Activated CD8-positive, alpha-beta memory T cell treated with anti-CD3 and anti-CD28 coated beads, Interleukin-2, amount 50 U/mL, for 1 hour (primary cell): ENCODE data around the gene TOP2A.
"Not testable (repeated sequence)": the region's sequence is repeated elsewhere in the genome, so short reads cannot be mapped to it uniquely, and the experiment has no call there.

Experiments used
- DNase-seq: peaks from one replicate; pipeline ENCODE4 v3.0.0-alpha.2; 2020; ENCODE audit errors: extremely low read depth

The TOP2A gene

DNA sequence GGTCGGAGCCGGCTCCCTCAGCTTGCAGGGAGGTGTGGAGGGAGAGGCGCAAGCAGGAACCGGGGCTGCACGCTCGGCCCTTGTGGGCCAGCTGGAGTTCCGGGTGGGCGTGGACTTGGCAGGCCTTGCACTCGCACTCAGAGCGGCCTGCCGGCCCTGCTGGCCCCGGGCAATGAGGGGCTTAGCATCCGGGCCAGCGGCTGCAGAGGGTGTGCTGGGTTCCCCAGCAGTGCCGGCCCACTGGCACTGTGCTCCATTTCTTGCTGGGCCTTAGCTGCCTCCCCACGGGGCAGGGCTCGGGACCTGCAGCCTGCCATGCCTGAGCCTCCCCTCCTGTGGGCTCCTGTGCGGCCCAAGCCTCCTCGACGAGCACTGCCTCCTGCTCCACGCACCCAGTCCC is 41.9 kb downstream of the TOP2A start:
- DNase-seq, result not testable (repeated sequence)

DNA sequence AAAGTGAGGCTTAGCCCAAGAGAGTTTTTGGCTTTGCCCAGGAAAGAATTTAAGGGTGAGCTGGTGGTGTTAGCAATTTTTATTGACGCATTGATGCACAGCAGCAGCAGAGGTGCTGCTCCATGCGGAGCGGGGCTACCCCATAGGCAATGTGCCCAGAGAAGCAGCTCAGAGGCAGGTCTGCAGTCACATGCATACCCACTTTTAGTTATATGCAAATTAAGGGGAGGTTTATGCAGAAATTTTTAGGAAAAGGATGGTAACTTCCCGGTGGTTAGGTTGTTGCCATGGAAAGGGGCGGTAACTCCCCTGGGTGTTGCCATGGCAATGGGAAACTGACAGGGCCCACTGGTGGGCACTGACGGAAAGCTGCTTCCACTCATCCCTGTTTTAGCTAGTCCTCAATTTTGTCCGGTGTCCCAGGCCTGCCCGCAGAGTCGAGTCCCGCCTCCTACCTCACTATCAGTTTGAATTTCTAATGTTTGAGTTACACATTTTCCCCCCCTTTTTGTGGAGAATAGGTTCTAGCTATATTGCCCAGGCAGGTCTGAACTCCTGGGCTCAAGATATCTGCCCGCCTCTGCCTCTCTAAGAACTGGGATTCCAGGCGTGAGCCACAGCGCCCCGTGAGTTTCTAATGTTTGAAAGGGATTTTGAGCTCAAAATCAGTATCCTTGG is 42.7 kb downstream of the TOP2A start:
- DNase-seq, result no peak

- DNase-seq, result no peak
These were observed 43.7 kb downstream of the TOP2A start for GRCh38 chr17:40373999-40374398.

GRCh38 chr17:40373324-40373723 is 44.4 kb downstream of the TOP2A start:
- no peak for DNase-seq

DNA sequence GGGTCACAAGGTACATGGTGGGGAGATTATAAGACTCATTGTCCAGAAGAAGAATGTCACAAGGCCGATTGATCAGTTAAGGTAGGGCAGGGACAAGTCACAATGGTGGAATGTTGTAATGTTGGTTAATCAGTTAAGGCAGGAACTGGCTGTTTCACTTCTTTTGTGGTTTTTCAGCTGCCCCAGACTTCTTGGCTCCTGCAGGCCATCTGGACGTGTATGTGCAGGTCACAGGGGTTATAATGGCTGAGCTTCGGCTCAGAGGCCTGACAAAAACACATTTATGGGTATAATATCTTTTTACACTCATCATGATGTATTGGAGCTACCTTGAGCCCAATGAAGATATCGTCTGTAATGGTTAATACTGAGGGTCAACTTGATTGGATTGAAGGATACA is 45.1 kb downstream of the TOP2A start:
- not testable (repeated sequence) for DNase-seq

GRCh38 chr17:40372031-40372430 is 45.7 kb downstream of the TOP2A start:
- no peak for DNase-seq

DNA sequence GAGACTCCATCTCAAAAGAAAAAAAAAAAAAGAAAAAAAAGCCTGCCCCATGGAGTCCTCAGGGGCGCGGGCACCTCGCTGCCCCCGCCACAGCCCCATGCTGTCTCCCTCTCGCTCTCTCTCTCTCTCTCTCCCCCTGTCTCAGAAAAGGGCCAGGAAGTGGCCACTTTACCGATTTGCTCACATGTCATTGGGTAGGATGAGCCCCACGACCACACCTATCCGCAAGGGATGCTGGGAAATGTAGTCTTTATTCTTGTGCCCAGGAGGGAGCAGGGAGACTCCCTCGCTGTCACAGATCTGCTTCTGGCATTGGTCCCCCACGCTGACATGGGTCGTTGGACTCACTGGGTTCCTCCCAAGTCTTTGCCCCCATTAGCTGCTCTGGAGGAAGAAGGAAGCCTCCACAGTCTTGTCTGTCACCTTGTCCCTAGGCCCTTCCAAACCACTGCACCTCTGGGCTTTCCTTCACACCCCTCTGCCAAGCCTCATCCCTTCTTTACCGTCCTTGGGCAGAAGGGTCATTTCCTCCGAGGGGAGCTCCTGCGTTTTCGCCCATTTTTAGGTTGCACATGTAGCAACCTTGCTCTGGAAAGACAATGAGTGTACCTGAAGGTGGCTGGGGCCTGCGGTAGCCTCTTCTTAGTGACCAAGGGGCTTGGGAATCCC is 46.3 kb downstream of the TOP2A start:
- no peak for DNase-seq

DNA sequence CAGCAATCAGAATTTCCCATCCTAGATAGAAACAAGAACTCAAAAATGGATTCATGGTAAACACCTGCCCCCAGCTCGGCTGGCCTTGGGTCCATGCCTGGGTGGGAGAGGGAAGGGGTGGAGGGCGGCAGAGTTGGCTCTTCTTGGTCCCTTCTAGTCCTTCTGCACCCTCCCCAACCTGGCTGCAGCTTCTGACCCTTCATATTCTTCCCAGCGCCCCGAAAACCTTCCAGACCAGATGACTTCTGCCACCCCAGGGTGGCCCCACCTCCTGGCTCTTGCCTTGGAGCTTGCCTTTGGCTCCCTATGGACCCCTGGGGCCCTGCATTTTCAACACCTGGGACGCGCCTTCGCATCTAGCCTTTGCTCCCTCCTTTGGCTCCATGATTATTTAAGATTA is 47.8 kb downstream of the TOP2A start:
- no peak for DNase-seq

GRCh38 chr17:40367728-40368127 is 50.0 kb downstream of the TOP2A start:
- DNase-seq, result not testable (repeated sequence)

DNA sequence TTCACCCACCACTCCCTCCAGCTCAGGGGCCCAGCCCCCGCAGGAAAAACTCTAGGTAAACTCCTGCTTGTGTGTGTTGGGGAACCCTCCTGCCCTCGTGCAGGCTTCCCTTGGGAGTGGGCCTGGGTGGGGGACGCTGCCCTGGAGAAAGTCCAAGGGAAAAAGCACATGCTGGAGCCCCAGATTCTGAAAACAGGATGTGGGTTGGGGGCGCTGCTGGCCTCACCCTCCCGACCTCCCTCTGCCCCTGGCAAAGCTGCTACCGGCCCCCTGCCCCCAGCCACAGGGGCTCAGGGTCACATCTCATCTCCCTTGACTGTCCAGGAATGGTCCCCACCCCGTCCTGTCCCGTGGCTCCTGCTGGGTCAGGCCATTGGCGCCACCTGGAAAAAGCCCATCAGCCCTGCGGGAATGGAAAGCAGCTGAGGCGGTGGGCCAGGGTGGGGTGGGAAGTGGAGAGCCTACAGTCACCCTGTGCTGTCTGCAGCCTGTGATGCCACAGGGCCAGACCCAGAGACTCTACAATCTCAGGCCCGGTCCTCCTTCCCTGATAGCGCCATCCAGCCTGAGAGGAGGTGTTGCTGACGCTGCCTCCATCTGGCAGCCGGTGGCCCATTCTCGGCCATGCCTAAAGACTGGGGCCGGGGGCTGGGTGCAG is 50.7 kb downstream of the TOP2A start:
- no peak for DNase-seq

- no peak for DNase-seq
These were observed 51.4 kb downstream of the TOP2A start for GRCh38 chr17:40366076-40366860.

GRCh38 chr17:40364906-40365305 is 52.8 kb downstream of the TOP2A start:
- DNase-seq, result no peak

- DNase-seq, result no peak
These were observed 53.4 kb downstream of the TOP2A start, which contains the start of gene GJD3 for GRCh38 chr17:40364121-40364861. GJD3 (minus strand) TSS chr17:40364737; CDS start chr17:40363815, 922 bp downstream.

- no peak for DNase-seq
These were observed 54.4 kb downstream of the TOP2A start for GRCh38 chr17:40363111-40363827.

GRCh38 chr17:40362696-40363110 is 55.0 kb downstream of the TOP2A start:
- DNase-seq, result no peak

DNA sequence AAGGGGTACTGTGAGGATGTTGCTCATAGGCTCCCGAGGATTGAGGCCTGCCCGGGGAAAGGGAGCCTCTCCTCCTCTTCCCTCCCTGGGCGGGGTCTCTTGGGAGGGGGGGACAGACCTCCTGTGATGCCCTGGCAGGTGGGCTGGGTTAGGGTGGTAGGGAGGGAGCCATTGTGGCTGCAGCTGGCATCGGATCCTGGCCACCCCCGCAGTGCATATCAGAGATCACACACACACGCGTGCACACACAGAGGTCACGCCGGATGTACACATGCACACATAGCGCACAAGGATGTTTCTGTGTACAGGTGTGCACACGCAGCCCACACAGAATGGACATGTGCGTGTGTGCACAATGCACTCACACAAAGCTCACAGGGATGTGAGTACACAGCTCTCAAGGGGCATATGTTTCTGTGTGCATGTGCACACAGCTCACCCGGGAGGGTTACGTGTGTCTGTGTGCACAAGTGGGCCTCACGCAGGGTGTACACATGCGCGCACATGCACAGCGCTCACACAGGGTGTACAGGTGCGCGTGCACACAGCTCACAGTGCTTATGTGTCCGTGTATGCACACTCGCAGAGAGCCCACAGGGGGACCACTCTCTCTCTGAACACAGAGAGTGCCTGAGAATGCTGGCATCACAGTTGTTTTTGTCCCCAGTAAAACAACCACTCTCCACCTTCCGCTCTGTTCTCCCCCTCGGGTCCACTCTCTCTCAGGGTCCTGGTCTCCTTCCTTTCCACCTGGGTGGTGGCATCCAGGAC is 55.6 kb downstream of the TOP2A start:
- no peak for DNase-seq

DNA sequence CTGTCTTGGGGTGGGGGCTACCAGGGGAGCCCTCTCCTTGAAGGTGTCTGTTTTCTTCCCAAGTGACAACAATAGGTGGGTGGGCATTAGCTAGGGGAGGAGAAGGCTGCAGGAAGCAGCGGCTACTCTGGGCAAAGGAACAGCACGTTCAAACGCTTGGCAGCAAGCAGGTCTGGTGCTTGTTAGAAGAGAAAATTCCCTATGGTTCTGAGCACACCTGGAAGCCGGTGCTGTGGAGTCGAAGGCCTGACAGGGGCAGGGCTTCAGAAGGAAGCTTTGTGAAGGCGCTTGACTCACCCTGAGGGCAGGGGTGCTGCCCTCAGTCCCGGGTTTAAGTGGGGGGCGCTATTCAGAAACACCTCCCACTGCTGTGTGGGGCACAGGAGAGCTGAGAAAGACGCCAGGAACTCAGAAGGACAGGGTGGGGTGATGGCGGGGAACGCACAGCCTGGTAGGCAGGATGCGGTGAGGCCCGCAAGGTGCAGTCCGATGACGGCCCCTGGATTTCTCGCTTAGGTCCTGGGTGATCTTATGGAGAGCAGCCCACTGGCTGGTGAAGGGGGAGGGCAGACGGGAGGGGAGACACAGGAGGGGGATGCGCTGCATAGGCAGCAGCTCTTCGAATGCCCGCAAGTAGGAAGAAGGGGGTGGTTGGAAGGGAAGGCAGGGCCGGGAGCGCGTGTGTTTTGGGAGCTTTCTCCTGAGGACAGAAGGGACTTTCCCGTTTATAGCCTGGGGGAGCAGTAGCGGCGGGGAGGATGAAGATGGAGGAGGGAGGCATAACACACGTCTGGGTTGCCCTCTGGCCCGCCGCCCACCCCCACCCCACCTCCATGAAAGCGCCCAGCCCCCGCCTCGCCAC is 56.4 kb downstream of the TOP2A start:
- DNase-seq, result no peak

- no peak for DNase-seq
These were observed 57.6 kb downstream of the TOP2A start for GRCh38 chr17:40360091-40360490.
